Measurements from ENCODE around the gene RNF167. TPM values are rescaled to one million over a fixed set of nuclear protein-coding genes. Genes with fewer than 3 reads are reported as not detected.

Gene RNF167
- total and polyA plus RNA-seq, 4 donors = 15.9 to 72.6 (median 24.4) TPM

- no peak overlapping the region for H3K4me3 ChIP-seq (ENCODE audit: low read depth in 1 of 3, low read length in 3 of 3)
- 24% methylated on average over 14 of the region's 14 CpGs for WGBS
- DNase-seq (ENCODE audit: low spot score) = no peak
These were observed 5.7 kb upstream of the RNF167 start for GRCh38 chr17:4934173-4934979.

GRCh38 chr17:4935650-4936049, 4.4 kb upstream of the RNF167 start:
- H3K27ac ChIP-seq (ENCODE audit: low read depth in 1 of 2, low read length in 2 of 2) = no peak overlapping the region

More at GRCh38 chr17:4934173-4934979, 5.7 kb upstream of the RNF167 start:
- peaks cover 1 to 15% (median 8%) of the 10 kb centered on the region in 4 donors for H3K36me3 ChIP-seq (ENCODE audit: control insufficient read depth in 4 of 4, insufficient read depth in 3 of 4, low read depth in 1 of 4, low read length in 3 of 4)
- TF ChIP-seq RAD21 (IDR thresholded peaks at IDR 0.05) = peak; percentile 44 to 67
- TF ChIP-seq GABPA (IDR thresholded peaks at IDR 0.05 in 1 of 2, conservative IDR thresholded peaks at IDR 0.05 in 1 of 2) = no peak
- H3K9me3 ChIP-seq (ENCODE audit: control insufficient read depth in 4 of 4, low read length in 3 of 4) = no peaks in the 10 kb centered on the region
- no peaks in the 10 kb centered on the region for H3K27me3 ChIP-seq (ENCODE audit: control insufficient read depth in 4 of 4, insufficient read depth in 4 of 4, low read length in 3 of 4)
- H3K9ac ChIP-seq (ENCODE audit: low read depth in 1 of 2, low read length in 2 of 2) = no peak overlapping the region
- peak overlapping the region in 1 of 2 donors; percentile 19 for H3K27ac ChIP-seq (ENCODE audit: low read depth in 1 of 2, low read length in 2 of 2)
- H3K4me1 ChIP-seq (ENCODE audit: control insufficient read depth in 4 of 4, insufficient read depth in 4 of 4, low read length in 3 of 4) = peaks cover 8 to 25% (median 18%) of the 10 kb centered on the region in 4 donors

More at GRCh38 chr17:4935650-4936049, 4.4 kb upstream of the RNF167 start:
- Histone ChIP-seq H3K27me3 (ENCODE audit: control insufficient read depth in 4 of 4, insufficient read depth in 4 of 4, low read length in 3 of 4) (no peaks in the 10 kb centered on the region), H3K36me3 (ENCODE audit: control insufficient read depth in 4 of 4, insufficient read depth in 3 of 4, low read depth in 1 of 4, low read length in 3 of 4) (peaks cover 1 to 15% (median 7%) of the 10 kb centered on the region in 4 donors), H3K9me3 (ENCODE audit: control insufficient read depth in 4 of 4, low read length in 3 of 4) (no peaks in the 10 kb centered on the region), H3K9ac (ENCODE audit: low read depth in 1 of 2, low read length in 2 of 2) (no peak overlapping the region), H3K4me1 (ENCODE audit: control insufficient read depth in 4 of 4, insufficient read depth in 4 of 4, low read length in 3 of 4) (peaks cover 8 to 29% (median 18%) of the 10 kb centered on the region in 4 donors), H3K4me3 (ENCODE audit: low read depth in 1 of 3, low read length in 3 of 3) (no peak overlapping the region)
- DNase-seq (ENCODE audit: low spot score) = no peak
- TF ChIP-seq FOXA1 (IDR thresholded peaks at IDR 0.05) = no peak
- TF ChIP-seq RAD21 (IDR thresholded peaks at IDR 0.05) = no peak
- TF ChIP-seq NR2F2 (IDR thresholded peaks at IDR 0.05) = no peak
- TF ChIP-seq ATF3 (IDR thresholded peaks at IDR 0.05) = no peak
- TF ChIP-seq GABPA (IDR thresholded peaks at IDR 0.05 in 1 of 2, conservative IDR thresholded peaks at IDR 0.05 in 1 of 2) = no peak
- TF ChIP-seq REST (IDR thresholded peaks at IDR 0.05) = no peak
- TF ChIP-seq FOXA2 (IDR thresholded peaks at IDR 0.05) = no peak
- no peak for TF ChIP-seq RXRA (IDR thresholded peaks at IDR 0.05)
- TF ChIP-seq JUND (IDR thresholded peaks at IDR 0.05) = no peak
- TF ChIP-seq HNF4A (conservative IDR thresholded peaks at IDR 0.05) = no peak
- no peak for TF ChIP-seq CTCF (IDR thresholded peaks at IDR 0.05; ENCODE audit: low read depth, low read length, missing input control)
- TF ChIP-seq MAX (IDR thresholded peaks at IDR 0.05) = no peak
- no peak for TF ChIP-seq SP1 (IDR thresholded peaks at IDR 0.05)
- no peak for TF ChIP-seq HNF4G (IDR thresholded peaks at IDR 0.05)
- no peak for TF ChIP-seq TAF1 (conservative IDR thresholded peaks at IDR 0.05)
- no peak for TF ChIP-seq YY1 (IDR thresholded peaks at IDR 0.05)
- no peak for TF ChIP-seq EGR1 (IDR thresholded peaks at IDR 0.05; ENCODE audit: low read depth in 2 of 2)
- no peak for TF ChIP-seq ZBTB33 (IDR thresholded peaks at IDR 0.05)

Measured in liver (tissue), 9 donors.